HG02610 (cell line): ENCODE measurements around the gene CDK5RAP3.
A peak's percentile ranks its signal among the peaks of the same experiment; 100 is the strongest.

Experiments
- ATAC-seq: cut with Tn5 transposase; IDR thresholded peaks from one replicate; pipeline ENCODE4 v1.9.1; 2021; ENCODE audit warnings: mild to moderate bottlenecking, moderate library complexity; ENCODE audit not compliant: unreplicated experiment

CDK5RAP3 gene

DNA sequence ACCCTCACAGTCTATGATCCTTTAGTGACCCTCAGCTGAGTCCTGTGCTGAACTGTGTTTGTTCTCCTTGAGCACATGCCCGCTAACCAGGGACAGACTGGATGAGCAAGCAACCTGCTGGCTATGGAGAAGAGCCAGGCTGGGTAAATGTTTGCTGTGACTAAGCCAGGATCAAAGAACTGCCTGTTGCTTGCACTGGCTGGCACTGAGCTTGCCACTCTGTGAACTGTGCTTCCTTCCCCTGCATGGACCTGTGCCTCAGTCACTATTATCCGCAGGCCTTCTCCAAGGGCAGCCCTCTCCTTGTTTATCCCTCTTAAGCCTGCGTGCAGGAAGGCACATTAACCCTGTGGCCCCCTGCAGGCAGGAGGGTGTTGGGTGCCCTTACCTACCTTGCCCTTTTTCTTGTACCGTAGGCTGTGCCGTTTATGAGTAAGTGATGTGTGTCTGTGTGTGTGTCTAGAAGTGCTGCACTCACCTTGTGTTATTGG, 22.2 kb upstream of the CDK5RAP3 start:
- no peak for ATAC-seq

DNA sequence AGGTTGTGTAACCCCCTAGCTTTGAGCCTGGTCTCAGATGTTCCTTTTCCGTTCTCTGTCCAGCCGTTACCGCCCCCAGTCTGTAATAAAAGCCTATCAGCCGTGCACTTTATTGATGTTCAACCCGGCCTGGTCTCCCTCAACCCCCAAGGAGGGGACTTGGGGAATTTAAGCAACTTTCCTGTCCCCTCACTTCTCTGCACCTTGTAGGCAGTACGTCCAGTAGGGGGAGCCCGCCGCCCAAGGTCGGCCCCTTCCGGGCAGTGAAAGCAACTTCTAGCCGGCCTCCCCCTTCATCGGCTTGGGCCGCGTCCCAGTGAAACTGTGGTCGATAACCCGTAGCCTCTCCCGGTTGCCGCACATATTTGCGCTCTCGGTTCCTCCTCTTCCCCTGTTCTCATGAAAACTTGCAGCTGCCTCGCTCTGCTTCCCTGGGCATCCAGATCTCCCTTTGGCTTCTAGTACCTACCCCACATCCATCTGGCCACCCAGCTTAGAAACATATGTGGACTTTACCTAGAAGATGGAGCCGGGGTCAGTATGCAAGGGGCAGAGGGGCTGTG, 21.6 kb upstream of the CDK5RAP3 start:
- peak; percentile 52 for ATAC-seq

- ATAC-seq, result no peak
Observed at GRCh38 chr17:47949946-47950345, 21.0 kb upstream of the CDK5RAP3 start.

DNA sequence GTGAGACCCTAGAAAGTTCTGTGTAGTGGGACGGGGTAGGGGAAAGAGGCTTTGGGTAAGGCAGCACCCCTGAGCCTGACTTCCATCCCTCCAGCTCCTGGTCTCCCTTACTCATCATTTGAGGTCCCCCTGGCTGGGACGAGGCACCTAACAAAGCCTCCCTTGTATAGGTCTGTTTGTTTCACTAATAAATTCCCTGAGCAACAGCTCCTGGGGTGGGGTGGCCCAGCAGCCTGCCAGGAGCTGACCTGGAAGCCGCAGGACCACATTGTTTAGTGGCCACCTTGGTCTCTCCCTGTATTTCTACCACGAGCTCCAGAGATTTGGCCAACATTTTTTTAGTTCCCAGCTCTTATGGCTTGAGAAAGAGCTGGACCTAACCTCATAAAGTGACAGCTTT, 20.5 kb upstream of the CDK5RAP3 start:
- ATAC-seq, result no peak

DNA sequence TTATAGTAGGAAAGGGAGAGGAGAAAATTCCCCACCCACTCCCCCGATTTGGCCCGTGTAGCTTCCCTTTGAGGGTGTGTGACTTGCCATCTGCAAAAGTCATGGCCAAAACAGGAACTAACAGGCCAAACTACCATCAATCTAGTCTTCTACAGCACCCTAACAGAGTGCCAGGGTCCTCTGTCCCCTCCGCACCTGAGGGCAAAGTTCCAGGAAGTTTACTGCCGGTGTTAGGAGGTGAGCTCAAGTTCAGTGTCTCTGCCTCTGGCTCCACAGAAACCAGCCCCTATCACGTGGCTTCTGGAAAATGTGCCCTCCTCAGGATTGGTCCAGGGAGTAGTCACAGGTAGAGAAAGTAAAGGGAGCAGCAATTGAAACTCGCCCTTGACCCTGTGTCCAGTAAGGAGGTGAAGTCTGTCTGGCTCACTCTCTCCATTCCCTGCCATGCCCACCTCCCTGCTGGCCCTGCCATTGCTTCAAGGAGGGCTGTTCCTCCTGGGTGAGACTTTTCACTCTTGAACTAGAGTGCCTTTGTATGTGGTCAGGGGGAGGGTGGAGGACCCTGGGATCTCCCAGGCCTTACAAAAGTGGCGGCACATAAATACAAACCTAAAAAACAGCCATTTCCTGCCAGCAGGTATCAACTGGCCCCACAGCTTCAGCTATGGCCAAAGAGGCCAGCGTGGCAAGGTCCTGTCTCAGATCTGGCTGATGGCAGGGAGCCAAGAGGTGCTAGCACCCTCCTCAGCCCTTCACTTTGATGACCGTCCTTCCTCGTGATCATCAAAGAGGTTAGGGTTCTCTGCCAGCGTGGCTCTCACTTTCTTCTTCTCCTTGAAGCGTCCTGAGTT, 18.5 kb upstream of the CDK5RAP3 start:
- ATAC-seq, result no peak

DNA sequence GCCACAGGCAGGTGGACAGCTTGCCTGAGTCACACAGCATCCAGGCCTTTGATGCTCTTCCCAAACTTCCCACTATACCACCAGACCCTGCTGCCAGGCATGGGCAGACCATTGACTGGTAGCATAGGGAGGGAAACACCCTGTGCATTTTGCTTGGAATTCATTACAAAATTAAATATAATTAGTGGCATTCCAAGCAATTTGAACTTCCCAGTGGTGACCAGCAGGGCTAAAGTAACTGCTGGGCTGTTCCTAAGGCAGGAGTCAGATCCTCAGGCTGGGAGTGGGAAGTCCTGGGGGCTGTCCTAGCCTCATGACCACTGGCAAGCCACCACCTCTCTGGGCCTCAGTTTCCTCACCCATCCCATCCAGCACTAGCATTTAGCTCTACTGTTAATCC, 17.0 kb upstream of the CDK5RAP3 start:
- no peak for ATAC-seq

GRCh38 chr17:47955497-47956461, 15.1 kb upstream of the CDK5RAP3 start:
- no peak for ATAC-seq

GRCh38 chr17:47956791-47957590, 13.9 kb upstream of the CDK5RAP3 start:
- no peak for ATAC-seq

DNA sequence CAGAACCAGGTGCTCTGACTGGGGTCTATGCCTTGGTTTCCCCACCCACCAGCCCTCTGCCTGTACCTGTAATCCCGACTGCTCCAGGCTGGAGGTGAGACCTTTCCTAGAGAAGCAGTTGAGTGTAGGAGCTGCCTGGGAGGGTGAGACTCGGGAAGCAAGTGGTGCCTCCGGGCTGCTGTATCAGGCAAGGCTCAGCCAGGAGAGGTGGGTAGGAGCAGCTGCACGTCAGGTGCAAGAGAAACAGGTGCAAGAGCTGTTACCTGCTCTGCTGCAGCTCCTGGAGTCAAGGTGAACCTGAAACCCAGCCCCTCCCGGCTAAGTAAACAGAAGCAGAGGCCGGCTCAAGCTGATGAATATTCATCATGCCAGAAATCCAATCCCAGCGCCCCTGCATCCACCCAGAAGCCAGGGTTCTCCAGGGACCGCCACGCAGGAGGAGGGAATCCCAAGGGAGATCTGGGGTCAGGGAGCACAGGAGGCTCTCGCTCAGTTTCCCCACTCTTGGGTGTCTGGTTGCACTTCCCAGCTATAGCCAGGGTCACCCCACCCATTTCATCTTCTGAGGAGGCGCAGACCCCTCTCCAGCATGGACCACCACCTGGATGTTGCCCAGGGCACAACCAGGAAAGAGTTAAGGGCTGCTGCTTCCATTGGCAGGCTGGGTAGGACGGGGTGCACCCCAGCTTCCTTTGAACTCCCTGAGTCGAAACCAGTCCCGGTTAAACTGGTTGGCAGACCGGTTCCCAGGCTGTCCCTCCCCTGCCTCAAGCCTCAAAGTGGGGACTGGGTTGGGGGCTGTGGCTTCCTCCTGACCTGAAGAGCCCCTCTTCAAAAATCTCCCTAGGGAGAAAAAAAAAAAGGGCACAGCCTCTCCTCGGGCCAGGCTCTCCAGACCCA, 13.1 kb upstream of the CDK5RAP3 start, which contains the start of gene PRR15L:
Gene PRR15L, minus strand, starts transcription at position 293 of the 900 bp plus-strand sequence. CDS start 4,649 bp downstream, outside the sequence.
- no peak for ATAC-seq

GRCh38 chr17:47959825-47960655, 10.9 kb upstream of the CDK5RAP3 start:
- ATAC-seq, result no peak

- no peak for ATAC-seq
Observed at GRCh38 chr17:47961406-47961805, 9.5 kb upstream of the CDK5RAP3 start.

GRCh38 chr17:47962901-47963300, 8.0 kb upstream of the CDK5RAP3 start:
- ATAC-seq, result no peak

DNA sequence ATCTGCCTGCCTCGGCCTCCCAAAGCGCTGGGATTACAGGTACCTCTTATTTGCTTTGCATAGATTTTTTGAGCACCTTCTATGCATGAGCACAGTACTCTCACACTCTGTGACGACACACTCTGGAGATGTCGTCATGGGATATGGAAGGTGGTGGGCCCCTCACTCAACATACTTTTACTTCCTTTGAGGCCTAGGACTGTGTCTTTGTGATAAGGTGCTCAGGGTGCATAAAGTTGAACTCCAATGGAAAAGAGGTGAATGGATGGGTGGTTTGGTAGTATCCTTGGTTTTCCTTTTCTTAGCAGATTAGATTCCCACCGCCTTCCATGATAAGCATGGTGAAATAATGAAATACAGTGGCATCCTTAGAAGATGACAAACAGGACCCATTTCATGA, 6.1 kb upstream of the CDK5RAP3 start:
- ATAC-seq, result no peak

DNA sequence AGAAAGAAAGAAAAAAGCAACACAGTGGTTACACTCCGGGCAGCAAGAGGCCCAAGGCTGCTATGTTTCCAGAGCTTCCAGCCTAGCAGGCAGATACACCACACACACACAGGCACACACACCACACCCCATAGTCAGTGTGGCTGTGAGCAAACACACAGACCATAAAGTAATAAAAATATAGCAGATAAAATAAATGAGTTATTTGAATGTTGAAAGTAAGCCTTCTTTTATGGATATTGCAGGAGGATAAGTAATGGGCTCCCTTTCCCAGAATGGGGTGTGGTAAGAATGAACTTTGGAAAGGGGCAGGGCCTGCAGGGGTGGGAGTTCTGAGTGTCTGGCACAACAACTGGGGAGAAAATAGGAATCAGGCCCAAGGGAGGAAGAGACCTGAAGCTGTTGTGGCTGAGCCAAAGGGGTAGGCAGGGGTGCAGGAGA, 4.8 kb upstream of the CDK5RAP3 start:
- ATAC-seq, result no peak

GRCh38 chr17:47967607-47968252, 3.2 kb upstream of the CDK5RAP3 start:
- no peak for ATAC-seq

DNA sequence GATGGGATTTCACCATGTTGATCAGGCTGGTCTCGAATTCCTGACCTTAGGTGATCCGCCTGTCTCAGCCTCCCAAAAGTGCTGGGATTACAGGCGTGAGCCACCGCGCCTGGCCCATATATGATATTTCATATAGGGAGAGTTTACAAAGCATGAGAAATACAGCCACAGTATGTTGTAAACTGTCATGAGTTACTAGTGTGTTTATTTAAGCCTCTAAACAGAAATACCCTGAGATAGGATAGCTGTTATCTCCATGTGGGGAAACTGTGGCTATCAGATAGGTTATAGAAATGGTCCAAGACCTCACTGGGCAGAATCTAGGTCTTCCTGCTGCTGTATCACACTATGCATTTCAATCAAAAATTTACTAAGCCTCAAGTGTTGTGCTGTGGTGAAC, 2.1 kb upstream of the CDK5RAP3 start:
- ATAC-seq, result no peak

GRCh38 chr17:47969930-47970724, 786 bp upstream of the CDK5RAP3 start:
- ATAC-seq, result no peak
